Activated T-cell treated with anti-CD3 and anti-CD28 coated beads for 24 hours (primary cell): ENCODE data around the gene MTR.
"Not testable (repeated sequence)": the region's sequence is repeated elsewhere in the genome, so short reads cannot be mapped to it uniquely, and the experiment has no call there.

Experiments used
- DNase-seq: peaks from one replicate; pipeline ENCODE4 v3.0.0-alpha.2; 2020; ENCODE audit warnings: low read depth

MTR gene

DNA sequence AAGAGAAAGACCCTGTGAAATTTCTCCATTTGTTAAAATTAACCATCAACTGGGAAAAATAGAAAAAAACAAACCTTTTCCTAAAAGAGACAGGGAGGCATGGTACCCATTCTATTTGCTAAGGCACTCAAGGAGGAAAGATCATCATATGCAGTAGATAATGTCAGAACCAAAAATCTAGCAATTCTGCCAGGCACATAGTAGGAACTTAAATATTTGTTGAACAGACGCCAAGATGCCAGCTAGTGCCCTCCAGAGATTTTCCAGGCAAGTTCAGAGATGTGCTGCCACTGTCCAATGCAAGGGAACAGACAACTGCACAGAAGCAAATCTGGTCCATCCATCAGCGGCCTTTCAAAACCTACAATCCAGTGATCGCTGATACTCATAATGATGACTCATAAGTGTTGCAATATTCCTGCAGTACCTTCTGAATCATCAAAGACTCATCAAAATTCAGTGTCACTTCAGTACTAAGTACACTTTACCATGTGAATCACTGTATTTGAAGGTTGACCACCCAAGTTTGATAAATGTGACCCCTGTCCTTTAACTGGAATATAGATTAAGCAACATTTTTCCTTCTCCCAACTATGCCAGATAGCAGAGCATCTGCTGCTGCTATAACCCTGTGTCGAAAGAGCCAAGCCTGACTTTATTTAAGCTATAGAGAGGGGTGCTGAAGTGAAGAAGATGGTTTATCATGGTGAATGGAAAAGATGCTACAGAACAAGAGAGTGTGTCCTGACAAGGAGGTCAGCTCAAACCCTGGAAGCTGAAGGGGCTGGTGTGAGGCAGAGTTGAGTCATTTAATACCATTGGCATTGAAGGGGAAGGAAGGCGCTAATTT, 110.0 kb downstream of the MTR start:
- no peak for DNase-seq

DNA sequence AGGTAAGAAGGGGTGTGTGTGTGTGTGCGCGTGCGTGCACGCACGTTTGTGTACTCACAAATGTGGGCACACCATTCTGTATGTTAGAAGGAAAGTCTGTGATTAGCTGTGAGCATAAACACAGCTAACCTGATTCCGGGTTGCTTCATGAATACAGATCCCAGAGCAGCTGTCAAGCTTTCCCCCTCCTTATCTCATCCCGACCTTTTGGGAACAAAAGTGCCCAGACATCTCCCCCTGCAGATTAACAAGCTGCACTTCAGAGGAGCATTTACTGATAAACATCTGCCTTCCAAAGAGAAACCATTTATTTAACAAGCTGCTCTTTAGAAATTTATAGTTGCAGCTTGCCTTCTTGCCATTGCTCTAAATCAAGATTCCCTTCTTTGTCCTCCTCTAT, 112.1 kb downstream of the MTR start:
- DNase-seq: no peak

DNA sequence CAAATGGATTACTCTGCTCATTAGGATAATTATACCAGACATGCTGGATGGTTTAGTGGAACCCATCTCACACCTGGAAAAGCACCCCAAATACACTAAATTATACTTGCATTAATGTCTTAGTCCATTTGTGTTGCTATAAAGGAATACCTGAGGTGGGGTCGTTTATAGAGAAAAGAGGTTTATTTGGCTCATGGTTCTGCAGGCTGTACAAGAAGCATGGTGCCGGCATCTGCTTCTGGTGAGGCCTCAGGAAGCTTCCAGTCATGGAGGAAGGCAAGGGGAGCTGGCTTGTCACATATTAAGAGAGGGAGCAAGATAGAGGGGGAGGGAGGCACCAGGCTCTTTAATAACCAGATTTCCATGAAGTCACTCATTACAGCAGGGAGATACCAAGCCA, 113.6 kb downstream of the MTR start:
- DNase-seq: no peak

DNA sequence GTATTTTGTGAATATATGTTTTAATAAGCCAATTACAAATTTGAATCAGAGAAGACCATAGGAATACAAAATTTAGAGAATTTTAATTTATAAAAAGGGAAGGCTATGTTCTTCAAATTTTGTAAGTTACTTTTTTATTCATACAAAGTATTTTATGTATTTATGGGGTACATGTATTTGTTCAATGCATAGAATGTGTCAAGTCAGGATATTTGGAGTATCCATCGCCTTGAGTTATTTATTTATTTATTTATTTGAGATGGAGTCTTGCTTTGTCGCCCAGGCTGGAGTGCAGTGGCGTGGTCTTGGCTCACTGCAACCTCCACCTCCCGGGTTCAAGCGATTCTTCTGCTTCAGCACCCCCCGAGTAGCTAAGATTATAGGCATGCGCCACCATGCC, 116.0 kb downstream of the MTR start:
- DNase-seq: not testable (repeated sequence)

DNA sequence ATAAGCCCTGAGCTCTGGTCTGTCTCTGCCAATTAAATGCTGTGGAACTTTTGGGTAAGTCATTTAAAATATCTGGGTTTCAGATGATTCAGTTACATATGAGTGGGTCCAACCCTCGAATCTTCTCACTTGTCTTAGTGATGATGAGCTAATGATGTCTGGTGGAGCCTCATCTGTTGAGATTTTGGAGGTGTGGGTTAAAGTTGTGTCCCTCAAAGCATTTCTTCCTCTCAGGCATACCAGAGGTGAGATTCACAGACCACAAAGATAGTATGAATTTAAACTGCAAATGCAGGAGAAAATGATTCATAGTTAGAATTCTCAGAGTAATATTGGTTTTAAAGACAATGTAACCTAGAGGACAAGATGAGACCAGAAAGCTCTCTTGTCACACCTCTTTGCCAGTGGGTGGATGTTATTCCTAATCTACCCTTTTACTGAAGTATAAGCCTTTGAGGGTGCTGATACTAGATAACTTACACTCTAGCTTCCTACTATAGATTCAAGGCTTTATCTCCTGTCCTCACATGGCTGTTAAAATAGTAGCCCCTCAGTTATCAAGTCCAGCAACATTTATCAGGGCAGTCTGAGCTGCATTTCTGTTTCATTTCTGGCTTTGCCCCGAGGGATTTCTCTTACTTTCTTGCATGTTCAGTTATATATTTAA, 118.4 kb downstream of the MTR start:
- DNase-seq: no peak

DNA sequence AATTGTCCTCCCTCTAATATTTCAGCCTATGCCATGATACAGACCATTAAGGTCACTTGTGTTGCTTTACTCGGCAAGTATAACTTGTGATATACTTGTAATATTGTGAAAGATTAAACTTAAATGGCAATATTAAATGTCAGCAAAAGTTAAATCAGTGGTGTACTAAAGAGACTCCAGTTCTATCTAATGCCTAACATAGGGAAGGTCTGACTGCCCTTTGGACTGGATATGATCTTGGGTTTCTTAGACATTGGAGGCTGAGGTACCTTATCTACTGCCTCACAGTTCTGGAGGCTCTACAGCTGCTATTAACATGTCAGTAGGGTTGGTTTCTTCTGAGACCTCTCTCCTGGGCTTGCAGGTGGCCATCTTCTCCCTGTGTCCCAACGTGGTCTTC, 119.3 kb downstream of the MTR start:
- DNase-seq: no peak

DNA sequence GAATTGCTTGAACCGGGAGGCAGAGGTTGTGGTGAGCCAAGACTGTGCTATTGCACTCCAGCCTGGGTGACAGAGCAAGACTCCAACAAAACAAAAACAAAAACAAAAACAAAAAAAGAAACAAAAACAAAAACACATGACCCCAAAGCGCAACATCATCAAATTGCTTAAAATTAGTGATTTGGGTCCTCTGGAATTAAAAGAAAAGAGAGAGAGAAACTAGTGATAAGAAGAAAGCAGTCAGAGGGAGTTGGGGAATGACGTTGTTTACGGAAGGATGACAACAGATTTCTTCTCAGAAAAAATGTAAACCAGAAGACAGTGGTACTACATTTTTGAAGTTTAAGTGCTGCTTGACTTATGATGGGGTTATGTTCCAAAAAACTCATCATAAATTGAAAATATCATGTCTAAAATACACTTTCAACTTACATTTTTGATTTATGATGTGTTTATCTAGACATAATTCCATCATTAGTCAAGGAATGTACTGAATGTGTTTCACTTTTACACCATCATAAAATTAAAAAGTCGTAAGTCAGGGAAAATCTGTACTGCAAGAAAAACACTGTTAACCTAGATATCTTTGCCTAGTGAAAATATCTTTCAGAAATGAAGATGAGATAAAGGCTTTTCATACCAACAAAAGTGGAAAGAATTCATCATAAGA, 121.2 kb downstream of the MTR start:
- DNase-seq: no peak

DNA sequence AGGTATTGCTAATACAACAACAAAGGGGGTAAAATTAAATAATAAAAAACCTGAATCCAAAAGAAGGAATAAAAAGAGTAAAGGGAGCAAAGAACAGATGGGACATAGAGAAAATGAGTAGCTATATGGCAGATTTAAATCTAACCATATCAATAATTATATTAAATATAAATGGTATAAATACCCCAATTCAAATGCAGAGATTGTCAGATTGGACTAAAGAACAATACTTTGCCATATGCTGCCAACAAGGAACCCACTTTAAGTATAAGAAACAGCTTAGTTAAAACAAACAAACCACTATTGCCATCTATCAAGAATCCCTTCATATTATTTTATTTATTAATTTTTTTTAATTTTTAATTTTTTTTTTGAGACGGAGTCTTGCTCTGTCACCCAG, 122.4 kb downstream of the MTR start:
- no peak for DNase-seq

DNA sequence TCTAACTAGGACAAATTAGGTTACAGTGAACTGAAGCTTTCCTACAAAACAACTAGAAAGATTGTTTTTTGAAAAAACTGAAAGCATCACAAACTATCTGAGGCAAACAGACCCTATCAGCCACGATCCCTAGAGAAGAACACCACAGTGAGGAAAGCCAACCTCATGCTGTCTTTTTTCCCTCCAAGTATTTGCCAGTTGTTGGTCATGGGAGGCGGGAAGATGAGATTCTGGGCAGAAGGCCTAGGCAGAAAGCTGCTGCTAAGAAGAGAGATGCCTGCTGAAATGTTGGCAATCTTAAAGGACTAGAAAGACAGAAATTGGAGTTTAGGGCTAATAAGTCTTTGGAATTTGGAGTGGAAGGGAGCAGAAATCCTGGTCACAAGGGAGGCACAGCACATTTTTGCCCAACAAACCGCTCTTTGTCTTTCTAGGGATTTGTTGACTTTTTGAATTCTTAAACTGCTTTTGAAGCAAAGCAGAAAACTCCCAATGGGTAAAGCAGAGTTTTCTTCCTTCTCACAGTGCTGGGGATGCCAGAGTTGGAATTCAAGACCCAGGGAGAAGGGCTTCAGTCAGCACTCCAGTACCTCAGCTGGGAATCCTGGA, 125.3 kb downstream of the MTR start:
- DNase-seq: no peak

DNA sequence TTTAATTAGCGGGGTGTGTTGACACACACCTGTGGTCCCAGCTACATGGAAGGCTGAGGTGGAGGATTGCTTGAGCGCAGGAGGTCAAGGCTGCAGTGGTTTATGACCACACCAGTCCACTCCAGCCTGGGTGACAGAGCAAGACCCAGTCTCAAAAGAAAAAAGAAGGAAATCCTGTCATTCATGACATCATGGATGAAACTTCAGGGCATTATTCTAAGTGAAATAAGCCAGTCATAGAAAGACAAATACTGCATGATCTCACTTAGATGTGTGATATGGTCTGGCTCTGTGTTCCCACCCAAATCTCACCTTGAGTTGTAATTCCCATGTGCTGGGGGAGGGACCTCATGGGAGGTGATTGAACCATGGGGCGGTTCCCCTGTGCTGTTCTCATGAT, 126.5 kb downstream of the MTR start:
- DNase-seq: no peak

DNA sequence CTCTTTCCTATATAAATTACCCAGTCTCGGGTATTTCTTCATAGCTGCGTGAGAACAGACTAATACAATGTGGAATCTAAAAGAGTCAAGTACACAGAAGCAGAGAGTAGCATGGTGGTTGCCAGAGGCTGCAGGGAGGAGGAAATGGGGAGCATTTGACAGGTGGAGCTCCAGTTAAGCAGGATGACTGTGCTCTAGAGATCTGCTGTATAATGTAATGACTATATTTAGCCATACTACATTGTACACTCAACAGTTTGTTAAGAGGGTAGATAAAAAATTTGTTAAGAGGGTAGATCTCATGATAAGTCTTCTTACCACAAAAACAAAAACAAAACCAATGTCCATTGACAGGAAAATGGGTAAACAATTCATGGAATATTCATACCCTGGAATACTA, 127.1 kb downstream of the MTR start:
- DNase-seq: no peak

DNA sequence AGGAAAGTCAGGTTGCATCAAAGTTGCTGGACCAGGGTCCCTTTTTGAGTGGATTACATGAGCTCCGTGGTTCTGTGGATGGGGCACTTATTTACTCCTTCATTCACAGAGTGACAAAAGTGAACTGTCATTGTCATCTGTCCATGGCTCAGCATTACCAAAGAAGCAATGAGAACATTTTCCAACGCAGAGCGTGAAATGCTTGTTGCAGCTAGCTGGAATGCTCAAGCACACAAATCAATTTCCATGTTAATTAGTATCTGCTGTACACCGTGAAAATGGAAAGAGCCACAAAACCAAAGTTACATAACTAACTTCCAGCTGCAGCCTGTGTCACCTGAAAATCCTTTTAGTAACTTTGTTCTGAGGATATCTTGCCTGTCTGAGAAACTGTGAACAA, 130.3 kb downstream of the MTR start:
- no peak for DNase-seq

DNA sequence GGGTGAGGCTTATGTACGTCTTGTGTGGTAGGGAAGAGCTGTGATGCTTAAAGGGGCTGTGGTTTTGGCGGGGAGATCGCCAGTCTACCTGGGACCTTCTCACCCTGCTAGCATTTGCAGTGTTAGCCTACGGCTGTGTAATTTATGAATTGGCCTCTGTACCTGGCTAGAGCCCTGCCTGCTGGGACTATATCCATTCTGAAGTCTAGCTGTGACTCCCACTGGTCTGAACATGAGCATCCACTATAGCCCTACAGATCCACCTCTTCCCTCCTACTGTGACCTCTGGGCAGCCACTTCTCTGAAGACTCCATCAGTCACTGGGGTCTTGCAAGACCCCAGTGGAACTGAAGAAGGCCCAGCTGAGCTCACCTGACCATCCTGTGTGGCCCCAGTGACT, 135.4 kb downstream of the MTR start:
- DNase-seq: no peak

DNA sequence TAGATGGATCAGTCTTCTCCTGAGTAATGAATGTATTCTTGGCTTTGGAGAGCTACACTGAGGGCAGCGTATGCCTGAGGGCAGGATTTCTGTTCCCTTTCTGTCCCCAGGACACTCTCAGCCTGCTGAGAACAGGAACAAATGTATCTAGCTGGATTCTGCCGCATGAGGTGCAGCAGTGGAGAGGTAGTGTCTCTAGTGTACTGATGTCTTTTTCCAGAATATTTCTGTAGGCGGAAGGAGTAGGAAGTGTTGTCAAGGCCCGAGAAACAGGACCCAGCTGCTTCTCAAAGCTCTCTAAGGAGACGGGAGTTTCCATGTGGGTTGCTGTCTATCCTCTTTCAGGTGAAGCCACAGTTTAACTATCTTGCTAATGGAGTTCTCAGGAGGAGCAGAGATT, 143.7 kb downstream of the MTR start:
- DNase-seq: no peak

DNA sequence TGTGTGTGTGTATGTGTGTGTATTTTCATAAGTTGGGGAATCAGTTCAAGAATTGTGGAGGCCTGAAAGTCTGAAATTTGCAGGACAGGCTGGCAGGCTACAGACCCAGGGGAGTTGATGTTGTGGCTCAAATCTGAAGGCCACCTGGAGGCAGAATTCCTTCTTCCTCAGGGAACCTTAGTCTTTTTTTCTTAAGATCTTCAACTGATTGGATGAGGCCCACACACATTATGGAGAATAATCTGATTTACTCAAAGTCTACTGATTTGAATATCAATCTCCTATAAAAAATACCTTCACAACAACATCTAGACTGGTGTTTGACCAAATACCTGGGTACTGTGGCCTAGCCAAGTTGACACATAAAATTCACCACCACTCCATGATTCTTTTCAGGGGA, 147.3 kb downstream of the MTR start:
- no peak for DNase-seq

DNA sequence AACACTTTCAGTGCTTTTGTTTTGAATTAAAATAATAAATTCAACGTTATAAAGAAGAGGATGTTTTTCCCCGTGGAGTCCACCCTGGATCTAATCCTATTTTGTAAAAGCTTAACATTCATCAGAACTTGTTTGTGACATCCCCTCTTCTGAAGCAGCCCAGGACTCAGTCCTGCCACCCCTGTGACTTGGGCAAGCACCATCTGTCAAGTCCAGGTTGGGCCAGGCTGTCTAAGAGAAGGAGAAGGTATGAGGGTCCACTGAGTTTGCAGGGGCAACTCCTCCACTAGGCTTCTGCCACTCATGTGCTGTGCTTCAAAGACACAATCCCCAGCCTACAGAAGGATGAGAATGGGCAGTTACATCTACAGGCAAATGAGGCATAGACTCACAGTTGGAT, 149.5 kb downstream of the MTR start:
- DNase-seq: no peak

DNA sequence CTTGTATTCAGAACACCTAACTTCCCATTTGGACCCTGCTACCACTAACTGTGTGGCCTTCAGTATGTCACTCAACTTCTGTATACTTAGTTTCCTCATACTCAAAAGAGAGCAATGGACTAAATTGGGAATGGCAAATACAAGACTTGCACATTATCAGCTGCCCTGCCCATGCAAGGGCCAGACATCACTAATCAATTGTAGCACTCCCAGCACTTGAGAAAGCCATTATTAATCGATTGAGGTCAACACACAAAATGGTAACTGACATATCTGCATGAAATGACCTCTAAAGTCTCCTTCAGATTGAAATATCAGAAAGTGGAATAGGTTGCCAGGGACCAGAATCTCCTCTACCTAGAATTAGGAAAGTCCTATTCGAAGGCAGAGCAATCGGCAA, 149.9 kb downstream of the MTR start:
- no peak for DNase-seq

DNA sequence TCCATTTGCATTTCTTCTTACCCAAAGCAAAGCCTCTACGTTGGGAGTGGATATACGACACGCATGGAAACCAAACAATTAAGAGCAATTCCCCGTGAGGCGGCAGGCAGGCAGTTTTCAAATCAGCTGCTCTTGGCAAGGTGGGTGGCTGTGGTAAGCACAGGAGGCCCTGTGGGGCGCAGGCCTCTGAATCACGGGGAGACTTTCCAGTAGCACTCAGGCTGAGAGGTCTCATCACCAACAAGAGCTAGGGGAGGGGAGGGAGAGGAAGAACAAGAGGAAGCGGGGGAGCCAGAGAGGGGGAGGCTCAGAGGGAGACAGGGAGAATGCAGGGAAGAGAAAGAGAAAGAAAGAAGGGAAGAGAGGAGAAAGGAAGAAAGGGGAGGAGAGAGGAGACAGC, 152.7 kb downstream of the MTR start:
- no peak for DNase-seq

DNA sequence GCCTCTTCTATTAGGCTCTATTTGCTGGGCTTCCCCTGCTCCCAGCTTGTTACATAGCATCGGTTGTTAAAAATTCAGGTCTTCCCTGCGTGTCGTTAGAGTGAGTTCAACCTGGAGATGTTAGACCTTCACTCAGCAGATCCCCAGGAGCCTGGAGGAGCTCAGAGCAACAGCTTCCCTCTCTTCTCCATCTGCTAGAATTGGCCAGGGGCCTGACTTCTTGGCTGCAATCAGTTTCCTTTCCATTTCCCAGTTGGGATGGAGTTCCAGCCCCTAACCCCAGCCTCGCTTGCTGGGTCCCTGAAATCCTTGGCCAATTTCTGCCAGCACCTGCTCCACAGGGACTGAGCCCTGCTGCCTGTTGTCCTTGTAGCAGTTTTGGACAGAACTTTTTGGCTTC, 153.3 kb downstream of the MTR start:
- DNase-seq: no peak

DNA sequence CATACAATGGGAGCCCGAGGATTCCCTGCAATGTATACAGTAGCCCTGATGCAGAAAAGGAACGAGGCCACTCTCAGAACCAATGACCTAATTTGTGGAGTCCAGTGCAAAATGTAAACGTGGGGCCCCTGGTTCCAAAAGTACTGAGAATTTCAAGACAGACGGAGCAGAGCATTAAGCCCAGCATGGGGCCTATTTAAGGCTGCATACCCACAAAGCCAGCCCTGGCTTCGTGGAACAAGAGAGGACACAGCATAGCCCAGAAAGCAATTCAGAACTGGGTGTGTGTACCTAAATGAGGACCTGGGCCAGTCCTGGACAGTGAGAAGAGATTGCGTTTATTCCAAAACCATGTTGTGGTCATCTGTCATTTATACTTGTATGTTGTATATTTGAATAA, 153.9 kb downstream of the MTR start:
- DNase-seq: no peak

DNA sequence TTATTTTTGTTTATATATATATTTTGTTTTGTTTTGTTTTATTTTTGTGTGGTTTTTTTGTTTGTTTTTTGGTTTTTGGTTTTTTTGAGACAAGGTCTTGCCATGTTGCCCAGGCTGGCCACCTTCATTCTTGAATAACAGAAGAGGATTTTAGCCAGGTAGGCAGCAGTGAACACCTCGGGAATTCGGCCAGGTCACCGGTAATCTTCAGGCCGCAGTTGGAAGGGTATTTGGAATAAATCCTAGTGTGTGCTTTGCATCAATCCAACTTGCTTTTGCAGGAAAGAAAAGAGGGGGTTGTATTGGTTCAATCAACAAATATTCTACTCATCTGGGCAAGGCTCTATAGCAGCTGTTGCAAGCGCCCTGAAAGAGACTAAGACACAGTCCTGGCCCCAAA, 155.3 kb downstream of the MTR start:
- no peak for DNase-seq

DNA sequence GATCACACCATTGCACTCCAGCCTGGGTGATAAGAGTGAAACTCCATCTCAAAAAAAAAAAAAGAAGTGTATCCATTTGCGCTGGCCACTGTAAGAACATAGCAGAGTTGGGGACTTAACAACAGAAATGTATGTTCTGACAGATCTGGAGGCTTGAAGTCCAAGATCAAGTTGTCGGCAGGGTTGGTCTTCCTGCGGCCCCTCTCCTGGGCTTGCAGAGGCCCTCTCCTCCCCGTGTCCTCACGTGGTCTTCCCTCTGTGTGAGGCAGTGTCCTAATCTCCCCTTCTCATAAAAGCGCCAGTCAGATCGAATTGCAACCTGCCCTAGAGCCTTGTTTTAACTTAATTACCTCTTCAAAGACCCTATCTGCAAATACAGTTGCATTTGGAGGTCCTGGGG, 156.6 kb downstream of the MTR start:
- no peak for DNase-seq
